CD4-positive, alpha-beta memory T cell (primary cell): Measurements from ENCODE around the gene TUFT1. TPM values are rescaled to one million over a fixed set of nuclear protein-coding genes. Genes with fewer than 3 reads are reported as not detected.
A peak's percentile ranks its signal among the peaks of the same experiment; 100 is the strongest.

Experiments
- CTCF ChIA-PET: fragments of 350-600 bp; sonication (Branson Sonifier 250); formaldehyde crosslinking; loops from one replicate; lab custom pipeline; 2021; ENCODE audit warnings: inconsistent platforms; ENCODE audit not compliant: partially characterized antibody; lab: Charles Lee
- POLR2A ChIA-PET: fragments of 350-600 bp; sonication (Branson Sonifier 250); formaldehyde crosslinking; loops from one replicate; lab custom pipeline; 2021; ENCODE audit not compliant: partially characterized antibody; lab: Charles Lee
- DNase-seq, 5 donors: peaks; one replicate each; pipeline versions ENCODE4 v3.0.0 to v3.0.0-alpha.2; 2020 to 2022; ENCODE audit warnings: mixed read lengths in 1 of 5
- H3K27ac ChIP-seq: one replicate; pipeline ENCODE4 v1.7.0; 2013; ENCODE audit warnings: low read depth, low read length
- H3K27me3 ChIP-seq: 2 replicates; pipeline ENCODE4 v1.7.0; 2013; ENCODE audit warnings: mild to moderate bottlenecking, low read length, moderate library complexity; ENCODE audit not compliant: insufficient read depth
- H3K36me3 ChIP-seq: 2 replicates; pipeline ENCODE4 v1.7.0; 2013; ENCODE audit warnings: mild to moderate bottlenecking, low read length, moderate library complexity; ENCODE audit not compliant: insufficient read depth
- H3K4me1 ChIP-seq: 2 replicates; pipeline ENCODE4 v1.7.0; 2013; ENCODE audit warnings: mild to moderate bottlenecking, low read length, moderate library complexity; ENCODE audit not compliant: insufficient read depth
- H3K4me3 ChIP-seq, 2 donors: one replicate each; pipeline ENCODE4 v1.7.0; 2013; ENCODE audit warnings: low read length in 2 of 2, mild to moderate bottlenecking in 1 of 2
- H3K9me3 ChIP-seq, 2 donors: one replicate each; pipeline ENCODE4 v1.7.0; 2013; ENCODE audit warnings: low read length in 2 of 2, control low read depth in 1 of 2; ENCODE audit not compliant: control insufficient read depth in 1 of 2
- H3K27ac Mint-ChIP-seq, 7 donors: one replicate each; pipeline ENCODE4 v1.8.0; 2020 to 2021; ENCODE audit warnings: mixed read lengths in 7 of 7, mild to moderate bottlenecking in 6 of 7, inconsistent platforms in 3 of 7, moderate library complexity in 3 of 7
- H3K27me3 Mint-ChIP-seq, 2 donors: one replicate each; pipeline ENCODE4 v1.8.0; 2020 to 2021; ENCODE audit warnings: mixed read lengths in 2 of 2
- H3K36me3 Mint-ChIP-seq, 2 donors: one replicate each; pipeline ENCODE4 v1.8.0; 2020 to 2021; ENCODE audit warnings: mixed read lengths in 2 of 2, inconsistent platforms in 1 of 2, mild to moderate bottlenecking in 1 of 2
- H3K4me1 Mint-ChIP-seq, 4 donors: one replicate each; pipeline ENCODE4 v1.8.0; 2020 to 2021; ENCODE audit warnings: mixed read lengths in 4 of 4, mild to moderate bottlenecking in 1 of 4
- H3K4me3 Mint-ChIP-seq, 8 donors: one replicate each; pipeline ENCODE4 v1.8.0; 2020 to 2021; ENCODE audit warnings: mixed read lengths in 8 of 8, mild to moderate bottlenecking in 7 of 8, moderate library complexity in 6 of 8, inconsistent platforms in 3 of 8
- H3K9me3 Mint-ChIP-seq, 8 donors: one replicate each; pipeline ENCODE4 v1.8.0; 2020 to 2021; ENCODE audit warnings: mixed read lengths in 8 of 8, mild to moderate bottlenecking in 5 of 8, inconsistent platforms in 3 of 8, moderate library complexity in 1 of 8
- intact Hi-C: fragments of 100-400 bp; cut with micrococcal nuclease; formaldehyde crosslinking; loops from one replicate; pipeline ENCODE4 v1.15.1; 2023
- polyA plus RNA-seq, 2 donors: library from polyadenylated mRNA; unstranded; fragments of 300-500 nt; fragmentation: Illumina TruSeq; gene quantifications; one replicate each; pipeline ENCODE4 v1.2.3, GENCODE V29; 2021
- total RNA-seq, 2 experiments: library from RNA; stranded (reverse); gene quantifications; one replicate each; pipeline ENCODE4 v1.2.3, GENCODE V29; 2021

Gene TUFT1
- total and polyA plus RNA-seq, 4 experiments from 2014 or later: 3.5 to 5.3 (median 4.7) TPM

DNA sequence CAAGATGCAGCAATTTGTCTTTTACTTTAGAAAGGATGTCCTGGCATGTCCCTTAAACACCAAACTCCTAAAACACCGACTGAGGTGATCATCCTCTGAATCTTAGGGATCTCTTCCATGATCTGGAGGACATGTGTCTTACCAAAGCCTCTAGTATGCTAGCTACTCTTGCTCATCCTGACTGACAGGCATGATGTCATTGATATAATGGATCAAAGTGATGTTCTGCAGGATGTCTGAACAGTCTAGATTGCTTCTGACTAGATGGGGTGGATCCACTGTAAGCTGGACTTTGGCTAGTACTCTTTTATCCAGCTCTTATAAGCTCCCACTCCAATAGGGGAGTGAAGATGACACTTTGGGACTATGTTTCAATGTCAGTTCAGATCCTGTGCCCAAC, 40.2 kb upstream of the TUFT1 start:
- Histone ChIP-seq H3K9me3 (no peaks in the 10 kb centered on the region), H3K4me3 (no peak overlapping the region), H3K36me3 (no peaks in the 10 kb centered on the region), H3K4me1 (no peaks in the 10 kb centered on the region), H3K27ac (no peak overlapping the region), H3K27me3 (no peaks in the 10 kb centered on the region)
- Mint-ChIP-seq H3K36me3 (no peaks in the 10 kb centered on the region), H3K27me3 (peaks cover 0 to 2% of the 10 kb centered on the region in 2 donors), H3K4me1 (no peaks in the 10 kb centered on the region), H3K9me3 (no peaks in the 10 kb centered on the region), H3K4me3 (no peak overlapping the region), H3K27ac (no peak overlapping the region)
- ChIA-PET CTCF (no interaction called here), POLR2A (no interaction called here)
- DNase-seq: no peak
- intact Hi-C loops: no loop called here

DNA sequence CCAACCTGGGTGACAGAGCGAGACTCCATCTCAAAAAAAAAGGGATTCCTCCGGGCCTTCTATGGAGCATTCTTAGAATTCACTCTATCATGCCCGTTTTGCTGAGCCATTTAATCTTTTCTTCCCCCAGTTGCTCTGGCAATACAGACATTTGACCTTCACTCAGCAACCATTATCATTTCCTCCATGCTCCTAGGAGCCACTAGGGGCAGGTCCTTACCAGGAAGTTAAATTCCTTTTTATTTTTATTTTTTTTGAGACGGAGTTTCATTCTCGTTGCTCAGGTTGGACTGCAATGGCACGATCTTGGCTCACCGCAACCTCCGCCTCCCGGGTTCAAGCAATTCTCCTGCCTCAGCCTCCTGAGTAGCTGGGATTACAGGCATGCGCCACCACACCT, 38.6 kb upstream of the TUFT1 start:
- Mint-ChIP-seq H3K27me3 (peaks cover 0 to 2% of the 10 kb centered on the region in 2 donors), H3K4me1 (peaks cover 0 to 3% (median 0%) of the 10 kb centered on the region in 4 donors), H3K27ac (no peak overlapping the region), H3K36me3 (no peaks in the 10 kb centered on the region), H3K4me3 (no peak overlapping the region), H3K9me3 (no peaks in the 10 kb centered on the region)
- H3K27ac ChIP-seq: no peak overlapping the region
- H3K4me3 ChIP-seq: no peak overlapping the region
- CTCF ChIA-PET: no interaction called here
- no peaks in the 10 kb centered on the region for H3K4me1 ChIP-seq
- no peaks in the 10 kb centered on the region for H3K9me3 ChIP-seq
- no peaks in the 10 kb centered on the region for H3K36me3 ChIP-seq
- no peak for DNase-seq
- POLR2A ChIA-PET: no interaction called here
- intact Hi-C loops: no loop called here
- no peaks in the 10 kb centered on the region for H3K27me3 ChIP-seq

DNA sequence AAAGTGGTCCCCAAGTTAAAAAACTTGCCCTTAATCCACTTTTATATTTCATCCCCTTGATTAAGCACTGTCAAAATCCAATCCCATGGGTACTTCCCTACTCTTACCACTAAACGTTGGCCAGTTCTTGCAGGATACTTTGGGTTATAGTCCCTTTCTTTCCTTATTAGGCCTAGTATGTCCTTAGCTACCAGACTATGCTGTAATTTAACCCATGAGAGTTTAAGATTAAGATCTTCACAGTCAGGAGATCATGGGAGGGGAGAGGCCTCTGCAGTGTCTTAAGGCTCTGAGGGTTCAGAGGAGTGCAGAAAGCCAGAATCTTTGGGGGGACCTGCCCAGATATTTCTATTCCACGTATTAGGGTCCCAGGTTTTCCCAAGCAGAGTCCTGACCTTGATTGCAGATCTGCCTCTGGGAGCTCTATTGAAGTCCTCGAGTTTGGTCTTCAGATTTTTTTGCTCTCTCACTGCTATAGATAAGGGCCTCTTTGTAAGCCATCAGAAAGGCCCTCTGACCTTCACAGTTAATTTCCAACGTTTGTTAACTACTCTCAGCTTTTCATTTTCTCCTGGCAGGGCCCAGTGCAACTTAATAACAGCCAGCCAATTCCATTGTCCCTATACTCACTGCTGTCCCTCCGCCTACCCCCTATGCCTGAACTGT, 37.9 kb upstream of the TUFT1 start:
- H3K4me1 ChIP-seq: no peaks in the 10 kb centered on the region
- H3K36me3 Mint-ChIP-seq: no peaks in the 10 kb centered on the region
- DNase-seq: no peak
- H3K36me3 ChIP-seq: no peaks in the 10 kb centered on the region
- no peak overlapping the region for H3K27ac ChIP-seq
- H3K9me3 ChIP-seq: no peaks in the 10 kb centered on the region
- ChIA-PET POLR2A (no interaction called here), CTCF (no interaction called here)
- H3K4me3 Mint-ChIP-seq: no peak overlapping the region
- H3K9me3 Mint-ChIP-seq: no peaks in the 10 kb centered on the region
- H3K27me3 Mint-ChIP-seq: peaks cover 0 to 2% of the 10 kb centered on the region in 2 donors
- intact Hi-C loops: no loop called here
- no peaks in the 10 kb centered on the region for H3K27me3 ChIP-seq
- H3K4me3 ChIP-seq: no peak overlapping the region
- H3K27ac Mint-ChIP-seq: peak overlapping the region in 1 of 7 donors; percentile 24
- peaks cover 0 to 5% (median 0%) of the 10 kb centered on the region in 4 donors for H3K4me1 Mint-ChIP-seq

DNA sequence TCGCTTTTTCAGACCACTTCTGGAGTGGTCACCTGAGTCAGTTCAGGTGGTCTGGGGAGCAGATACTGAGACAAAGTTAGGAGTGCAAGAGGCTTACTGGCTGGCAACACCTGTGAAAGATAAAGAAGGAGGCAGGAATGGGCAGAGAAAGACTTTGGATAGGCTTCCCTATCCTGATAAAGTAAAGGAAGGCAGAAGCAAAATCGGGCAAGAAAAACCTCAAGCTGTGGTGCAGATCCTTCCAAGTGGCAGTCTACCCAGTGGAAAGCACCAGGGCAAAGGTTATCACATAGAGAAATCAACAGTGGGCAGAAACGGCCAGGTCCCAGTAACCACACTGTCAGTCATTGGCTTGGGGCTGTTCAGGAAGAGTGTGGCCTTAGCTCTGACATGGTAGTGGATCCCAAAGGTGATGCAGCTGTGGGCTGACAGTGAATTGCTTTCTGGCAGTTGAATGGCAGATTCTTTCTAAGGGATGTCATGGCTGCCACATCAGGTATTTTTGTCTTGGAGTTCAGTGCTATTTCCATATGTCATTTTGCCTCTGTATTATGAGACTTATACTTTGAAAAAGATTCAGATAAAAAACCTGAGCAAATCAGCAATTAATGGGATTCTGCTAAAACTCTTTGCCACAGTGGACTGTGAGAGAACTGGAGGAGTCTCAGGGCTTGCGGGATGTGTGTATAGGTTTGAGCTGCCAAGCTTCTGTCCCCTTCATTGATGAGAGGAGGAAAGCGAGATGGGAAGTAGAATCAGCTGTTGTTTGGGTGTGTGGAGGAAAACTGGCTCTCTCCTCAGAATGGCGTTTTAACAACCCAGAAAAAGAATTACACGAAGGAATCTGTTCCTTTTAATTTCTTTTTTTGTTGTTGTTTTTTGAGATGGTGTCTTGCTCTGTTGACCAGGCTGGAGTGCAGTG, 37.0 kb upstream of the TUFT1 start:
- Mint-ChIP-seq H3K4me1 (peaks cover 0 to 6% (median 0%) of the 10 kb centered on the region in 4 donors), H3K27me3 (peaks cover 0 to 2% of the 10 kb centered on the region in 2 donors), H3K9me3 (no peaks in the 10 kb centered on the region), H3K27ac (no peak overlapping the region), H3K36me3 (no peaks in the 10 kb centered on the region), H3K4me3 (no peak overlapping the region)
- H3K27me3 ChIP-seq: no peaks in the 10 kb centered on the region
- no peak overlapping the region for H3K27ac ChIP-seq
- CTCF ChIA-PET: no interaction called here
- no peaks in the 10 kb centered on the region for H3K36me3 ChIP-seq
- no peak for DNase-seq
- no peak overlapping the region for H3K4me3 ChIP-seq
- intact Hi-C loops: no loop called here
- POLR2A ChIA-PET: no interaction called here
- H3K9me3 ChIP-seq: no peaks in the 10 kb centered on the region
- no peaks in the 10 kb centered on the region for H3K4me1 ChIP-seq

DNA sequence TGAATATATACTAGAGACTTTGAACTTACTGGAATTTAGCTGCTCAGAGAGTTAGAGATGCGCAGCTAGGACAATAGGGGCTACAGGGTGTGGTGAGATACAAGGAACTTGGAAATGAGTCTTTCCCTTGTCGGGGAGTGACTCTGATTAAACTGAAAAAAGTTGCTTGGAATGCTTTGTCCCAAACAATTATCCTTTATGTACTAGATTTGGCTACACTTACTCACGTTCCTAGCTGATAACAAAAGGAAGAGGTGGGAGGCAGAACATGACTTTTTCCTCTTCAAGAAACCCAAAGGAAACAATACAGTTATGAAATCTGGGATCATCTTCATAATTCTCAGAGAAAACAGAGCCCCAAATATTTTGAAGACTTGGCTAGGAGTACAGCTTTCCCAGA, 35.9 kb upstream of the TUFT1 start:
- POLR2A ChIA-PET: no interaction called here
- intact Hi-C loops: no loop called here
- Histone ChIP-seq H3K27ac (no peak overlapping the region), H3K9me3 (no peaks in the 10 kb centered on the region), H3K4me1 (no peaks in the 10 kb centered on the region), H3K27me3 (no peaks in the 10 kb centered on the region), H3K4me3 (no peak overlapping the region), H3K36me3 (no peaks in the 10 kb centered on the region)
- Mint-ChIP-seq H3K4me3 (no peak overlapping the region), H3K27ac (no peak overlapping the region), H3K9me3 (no peaks in the 10 kb centered on the region), H3K4me1 (peaks cover 0 to 6% (median 0%) of the 10 kb centered on the region in 4 donors), H3K27me3 (peaks cover 0 to 2% of the 10 kb centered on the region in 2 donors), H3K36me3 (no peaks in the 10 kb centered on the region)
- no peak for DNase-seq
- CTCF ChIA-PET: no interaction called here

DNA sequence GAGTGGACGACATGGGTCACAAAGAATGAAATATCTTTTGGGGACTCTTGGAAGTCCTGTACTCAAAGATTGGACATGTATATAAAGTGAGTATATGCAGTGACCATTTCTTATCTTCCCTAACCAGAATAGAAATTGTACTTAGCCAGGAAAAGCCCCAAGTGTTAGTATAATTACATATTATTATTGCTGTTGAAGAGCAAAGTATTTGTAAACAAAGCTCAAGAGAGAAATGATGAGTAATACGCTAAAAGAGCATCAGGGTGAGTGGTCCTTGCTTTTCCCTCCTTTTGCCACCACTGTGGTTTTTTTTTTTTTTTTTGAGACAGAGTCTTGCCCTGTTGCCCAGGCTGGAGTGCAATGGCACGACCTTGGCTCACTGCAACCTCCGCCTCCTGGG, 35.4 kb upstream of the TUFT1 start:
- ChIA-PET CTCF (interaction anchor here (0.6 to 1.3 kb wide), 2 partner anchors 16 to 388 kb away, joined by 3 read pairs; no protein-coding TSS in a partner anchor), POLR2A (no interaction called here)
- intact Hi-C loops: no loop called here
- Histone ChIP-seq H3K27ac (no peak overlapping the region), H3K4me1 (no peaks in the 10 kb centered on the region), H3K36me3 (no peaks in the 10 kb centered on the region), H3K27me3 (no peaks in the 10 kb centered on the region), H3K4me3 (no peak overlapping the region), H3K9me3 (no peaks in the 10 kb centered on the region)
- no peak overlapping the region for H3K4me3 Mint-ChIP-seq
- no peaks in the 10 kb centered on the region for H3K36me3 Mint-ChIP-seq
- H3K4me1 Mint-ChIP-seq: peaks cover 0 to 6% (median 0%) of the 10 kb centered on the region in 4 donors
- H3K9me3 Mint-ChIP-seq: no peaks in the 10 kb centered on the region
- no peak overlapping the region for H3K27ac Mint-ChIP-seq
- DNase-seq: no peak
- H3K27me3 Mint-ChIP-seq: no peaks in the 10 kb centered on the region

DNA sequence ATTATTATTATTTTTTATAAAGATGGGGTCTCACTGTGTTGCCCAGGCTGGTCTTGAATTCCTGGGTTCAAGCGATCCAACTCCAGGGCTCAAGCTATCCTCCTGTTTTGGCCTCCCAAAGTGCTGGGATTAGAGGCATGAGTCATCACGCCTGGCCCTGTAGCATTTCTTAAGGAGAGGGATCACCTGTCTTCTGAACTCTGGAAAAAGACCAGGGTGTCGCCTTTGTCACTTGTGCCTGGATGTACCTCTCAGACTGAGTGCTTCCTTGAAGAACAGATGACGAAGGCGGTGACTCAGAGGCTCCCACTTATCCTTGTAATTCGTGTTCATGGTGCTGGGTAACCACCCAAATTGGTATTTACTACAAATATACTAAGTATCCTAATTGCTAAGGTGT, 31.3 kb upstream of the TUFT1 start:
- no peak overlapping the region for H3K27ac Mint-ChIP-seq
- Histone ChIP-seq H3K36me3 (no peaks in the 10 kb centered on the region), H3K4me1 (peaks cover 29% of the 10 kb centered on the region), H3K27me3 (no peaks in the 10 kb centered on the region), H3K9me3 (no peaks in the 10 kb centered on the region), H3K27ac (no peak overlapping the region), H3K4me3 (no peak overlapping the region)
- no peak overlapping the region for H3K4me3 Mint-ChIP-seq
- intact Hi-C loops: no loop called here
- H3K4me1 Mint-ChIP-seq: peaks cover 11 to 32% (median 25%) of the 10 kb centered on the region in 4 donors
- ChIA-PET CTCF (no interaction called here), POLR2A (no interaction called here)
- H3K36me3 Mint-ChIP-seq: peaks cover 0 to 2% of the 10 kb centered on the region in 2 donors
- DNase-seq: no peak
- no peaks in the 10 kb centered on the region for H3K27me3 Mint-ChIP-seq
- H3K9me3 Mint-ChIP-seq: no peaks in the 10 kb centered on the region
